ENCODE measurements around the gene MCCC1.
"Not testable (repeated sequence)": the region's sequence is repeated elsewhere in the genome, so short reads cannot be mapped to it uniquely, and the experiment has no call there.

Gene MCCC1

DNA sequence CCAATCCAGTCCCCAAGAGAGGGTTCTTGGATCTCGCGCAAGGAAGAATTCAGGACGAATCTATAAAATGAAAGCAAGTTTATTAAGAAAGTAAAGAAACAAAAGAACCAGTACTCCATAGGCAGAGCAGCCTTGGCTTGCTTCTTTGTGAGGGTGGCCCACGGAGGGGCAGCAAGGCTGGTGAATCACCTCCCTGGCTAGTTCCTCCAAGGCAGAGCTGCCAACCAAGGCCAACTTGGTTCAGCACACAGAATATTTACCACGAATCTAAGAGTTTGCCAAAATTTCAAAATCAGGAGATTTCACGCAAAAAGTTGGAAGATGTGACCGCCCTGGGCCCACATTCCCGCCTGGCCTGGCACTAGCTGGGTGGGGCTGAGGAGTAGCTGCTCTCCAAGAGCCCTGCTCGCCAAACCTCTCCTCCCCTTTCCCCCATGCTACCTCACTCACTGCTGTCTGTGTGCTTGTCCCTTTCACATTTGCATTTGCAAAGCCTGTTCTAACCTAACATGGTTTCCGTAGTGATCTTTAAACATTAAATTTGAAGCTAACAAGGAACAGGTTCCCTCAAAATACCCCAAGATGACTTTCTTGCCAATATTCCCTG is 92.8 kb downstream of the MCCC1 start:
- Histone ChIP-seq H3K9me3 (ENCODE audit: control insufficient read depth, insufficient read depth, low read length) (no peaks in the 10 kb centered on the region), H3K4me3 (ENCODE audit: low read depth, low read length) (no peak overlapping the region), H3K4me1 (ENCODE audit: control insufficient read depth, insufficient read depth, low read length) (peaks cover 9% of the 10 kb centered on the region), H3K36me3 (ENCODE audit: control insufficient read depth, insufficient read depth, low read length) (no peaks in the 10 kb centered on the region), H3K9ac (ENCODE audit: low read depth, low read length) (no peak overlapping the region), H3K27me3 (ENCODE audit: control insufficient read depth, insufficient read depth, low read length) (no peaks in the 10 kb centered on the region)

DNA sequence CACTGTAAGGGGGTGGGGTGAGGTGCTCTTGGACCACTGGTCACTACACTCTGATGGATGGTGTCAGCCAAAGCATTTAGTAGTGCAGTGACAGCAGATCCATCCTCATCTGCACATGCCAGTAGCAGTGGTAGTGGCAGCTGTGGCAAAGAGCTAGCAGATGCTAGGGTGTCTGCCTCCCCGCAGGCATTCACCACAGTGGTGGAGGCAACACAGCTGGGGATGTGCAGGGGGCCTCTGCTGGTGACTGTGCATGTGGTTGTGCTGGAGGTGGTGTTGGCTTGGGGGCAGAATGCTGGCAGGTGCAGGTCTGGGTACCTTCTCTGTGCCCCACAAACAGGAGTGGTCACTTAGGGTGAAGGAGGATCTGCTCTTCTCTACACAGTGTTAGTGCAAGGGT is 99.5 kb downstream of the MCCC1 start:
- H3K27me3 ChIP-seq (ENCODE audit: control insufficient read depth, insufficient read depth, low read length), result no peaks in the 10 kb centered on the region

GRCh38 chr3:182993486-182994201 is 105.7 kb downstream of the MCCC1 start:
- H3K36me3 ChIP-seq (ENCODE audit: control insufficient read depth, insufficient read depth, low read length); H3K4me3 ChIP-seq (ENCODE audit: low read depth, low read length); H3K4me1 ChIP-seq (ENCODE audit: control insufficient read depth, insufficient read depth, low read length); H3K9me3 ChIP-seq (ENCODE audit: control insufficient read depth, insufficient read depth, low read length); H3K27me3 ChIP-seq (ENCODE audit: control insufficient read depth, insufficient read depth, low read length); H3K9ac ChIP-seq (ENCODE audit: low read depth, low read length): not testable (repeated sequence)

More for the DNA sequence above, 99.5 kb downstream of the MCCC1 start:
- Histone ChIP-seq H3K36me3 (ENCODE audit: control insufficient read depth, insufficient read depth, low read length) (no peaks in the 10 kb centered on the region), H3K4me3 (ENCODE audit: low read depth, low read length) (no peak overlapping the region), H3K9ac (ENCODE audit: low read depth, low read length) (no peak overlapping the region), H3K4me1 (ENCODE audit: control insufficient read depth, insufficient read depth, low read length) (no peaks in the 10 kb centered on the region), H3K9me3 (ENCODE audit: control insufficient read depth, insufficient read depth, low read length) (no peaks in the 10 kb centered on the region)

DNA sequence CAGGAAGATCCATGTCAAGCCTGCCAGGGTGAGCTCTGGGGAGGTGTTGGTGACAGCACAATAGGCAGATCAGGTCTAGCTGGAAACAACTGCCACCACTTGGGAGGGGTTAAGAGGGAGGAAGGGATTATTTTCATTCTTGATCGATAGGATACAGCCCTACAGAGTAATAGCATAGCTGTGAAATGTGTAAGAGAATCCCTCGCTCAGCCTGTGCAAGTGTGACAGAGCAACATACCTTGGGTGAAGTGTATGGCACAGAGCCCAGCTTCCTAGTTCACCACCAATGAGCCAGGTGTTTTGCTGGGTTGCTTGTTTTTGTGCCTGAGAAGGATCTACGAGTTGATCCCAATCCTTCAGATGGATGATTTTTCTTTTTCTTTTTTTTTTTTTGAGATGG is 109.7 kb downstream of the MCCC1 start:
- Histone ChIP-seq H3K27me3 (ENCODE audit: control insufficient read depth, insufficient read depth, low read length) (no peaks in the 10 kb centered on the region), H3K4me3 (ENCODE audit: low read depth, low read length) (no peak overlapping the region), H3K4me1 (ENCODE audit: control insufficient read depth, insufficient read depth, low read length) (no peaks in the 10 kb centered on the region), H3K36me3 (ENCODE audit: control insufficient read depth, insufficient read depth, low read length) (no peaks in the 10 kb centered on the region), H3K9me3 (ENCODE audit: control insufficient read depth, insufficient read depth, low read length) (no peaks in the 10 kb centered on the region), H3K9ac (ENCODE audit: low read depth, low read length) (no peak overlapping the region)

DNA sequence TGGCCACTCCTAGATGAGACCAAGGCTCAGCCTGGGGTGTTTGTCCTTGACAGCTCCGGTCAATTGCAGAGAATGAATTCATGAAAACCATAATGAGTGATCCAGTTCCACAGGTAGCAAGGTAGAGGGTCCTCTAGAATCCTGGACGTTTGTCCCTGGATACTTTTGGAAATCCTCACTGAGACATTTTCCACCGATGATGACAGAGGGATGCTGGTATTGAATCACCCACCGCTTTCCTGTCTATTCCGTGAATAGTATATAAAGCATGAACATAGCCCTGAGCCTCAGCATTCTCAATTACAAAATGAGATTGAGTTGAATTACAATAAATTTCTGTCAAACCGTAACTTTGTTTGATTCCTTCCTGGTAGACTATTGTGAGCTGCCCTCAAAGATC is 113.3 kb downstream of the MCCC1 start:
- no peaks in the 10 kb centered on the region for H3K4me1 ChIP-seq (ENCODE audit: control insufficient read depth, insufficient read depth, low read length)
- H3K4me3 ChIP-seq (ENCODE audit: low read depth, low read length), result no peak overlapping the region
- H3K36me3 ChIP-seq (ENCODE audit: control insufficient read depth, insufficient read depth, low read length), result no peaks in the 10 kb centered on the region
- no peak overlapping the region for H3K9ac ChIP-seq (ENCODE audit: low read depth, low read length)
- no peaks in the 10 kb centered on the region for H3K9me3 ChIP-seq (ENCODE audit: control insufficient read depth, insufficient read depth, low read length)
- no peaks in the 10 kb centered on the region for H3K27me3 ChIP-seq (ENCODE audit: control insufficient read depth, insufficient read depth, low read length)

DNA sequence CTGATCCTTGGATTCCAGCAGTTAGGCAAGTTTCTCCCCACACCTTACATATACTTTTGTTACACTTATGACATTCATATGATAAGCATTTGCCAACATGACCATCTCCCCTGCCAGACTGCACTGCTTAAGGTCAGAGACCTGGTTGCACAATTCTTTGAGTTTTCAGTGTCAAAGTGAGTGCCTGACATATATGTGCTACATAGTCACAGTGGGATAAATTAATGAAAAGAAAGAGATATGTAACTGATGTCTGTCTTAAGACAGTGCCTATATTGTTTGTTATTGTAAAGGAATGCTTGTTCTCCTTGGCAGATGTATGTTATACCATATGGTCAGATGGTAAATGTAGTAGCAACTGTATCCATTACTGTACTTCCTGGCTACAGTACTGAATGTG is 115.4 kb downstream of the MCCC1 start:
- H3K27me3 ChIP-seq (ENCODE audit: control insufficient read depth, insufficient read depth, low read length), result no peaks in the 10 kb centered on the region
- H3K9ac ChIP-seq (ENCODE audit: low read depth, low read length), result no peak overlapping the region
- H3K4me1 ChIP-seq (ENCODE audit: control insufficient read depth, insufficient read depth, low read length), result peaks cover 1% of the 10 kb centered on the region
- no peak overlapping the region for H3K4me3 ChIP-seq (ENCODE audit: low read depth, low read length)
- no peaks in the 10 kb centered on the region for H3K36me3 ChIP-seq (ENCODE audit: control insufficient read depth, insufficient read depth, low read length)
- no peaks in the 10 kb centered on the region for H3K9me3 ChIP-seq (ENCODE audit: control insufficient read depth, insufficient read depth, low read length)

GRCh38 chr3:182981038-182981380 is 118.3 kb downstream of the MCCC1 start:
- H3K36me3 ChIP-seq (ENCODE audit: control insufficient read depth, insufficient read depth, low read length), result no peaks in the 10 kb centered on the region
- H3K9ac ChIP-seq (ENCODE audit: low read depth, low read length), result no peak overlapping the region
- H3K9me3 ChIP-seq (ENCODE audit: control insufficient read depth, insufficient read depth, low read length), result no peaks in the 10 kb centered on the region
- peak overlapping the region; percentile 59 for H3K4me3 ChIP-seq (ENCODE audit: low read depth, low read length)
- no peaks in the 10 kb centered on the region for H3K27me3 ChIP-seq (ENCODE audit: control insufficient read depth, insufficient read depth, low read length)
- H3K4me1 ChIP-seq (ENCODE audit: control insufficient read depth, insufficient read depth, low read length), result peaks cover 6% of the 10 kb centered on the region

GRCh38 chr3:182980204-182981037 is 118.9 kb downstream of the MCCC1 start, which contains the start of gene DCUN1D1:
Gene DCUN1D1, minus strand, starts transcription at chr3:182980538. Its CDS starts 49 bp downstream, at chr3:182980489.
- Histone ChIP-seq H3K4me3 (ENCODE audit: low read depth, low read length) (peak within 1 kb of the TSS; percentile 85), H3K27me3 (ENCODE audit: control insufficient read depth, insufficient read depth, low read length) (no peaks in the 10 kb centered on the region), H3K9me3 (ENCODE audit: control insufficient read depth, insufficient read depth, low read length) (no peaks in the 10 kb centered on the region), H3K36me3 (ENCODE audit: control insufficient read depth, insufficient read depth, low read length) (no peaks in the 10 kb centered on the region), H3K4me1 (ENCODE audit: control insufficient read depth, insufficient read depth, low read length) (peaks cover 6% of the 10 kb centered on the region), H3K9ac (ENCODE audit: low read depth, low read length) (peak within 1 kb of the TSS; percentile 57)

DNA sequence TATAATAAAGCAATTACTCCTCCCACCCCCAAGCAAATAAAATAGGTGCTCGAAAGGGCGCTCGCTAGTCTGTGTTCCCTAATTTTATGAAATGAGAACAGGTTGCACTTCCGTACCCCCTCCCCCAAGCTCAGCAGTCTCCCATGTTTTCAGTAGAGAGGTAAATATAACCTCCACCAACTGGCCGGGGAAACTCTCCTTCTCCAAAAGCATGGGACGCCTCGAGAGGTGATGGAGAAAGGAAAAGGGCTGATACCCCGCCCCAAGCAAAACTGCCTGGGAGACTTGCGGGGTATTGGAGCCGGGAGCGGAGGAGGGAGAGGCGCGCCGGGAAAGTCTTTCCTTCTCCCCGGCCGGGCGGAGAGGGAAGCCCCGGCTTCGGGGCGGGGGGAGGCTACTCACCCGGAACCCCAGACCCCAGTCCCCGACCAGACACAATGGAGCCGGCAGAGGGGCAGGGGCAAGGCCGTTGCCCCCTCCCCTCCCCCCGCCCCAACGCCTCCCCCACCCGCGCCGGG is 119.6 kb downstream of the MCCC1 start:
- Histone ChIP-seq H3K4me1 (ENCODE audit: control insufficient read depth, insufficient read depth, low read length) (peaks cover 6% of the 10 kb centered on the region), H3K27me3 (ENCODE audit: control insufficient read depth, insufficient read depth, low read length) (no peaks in the 10 kb centered on the region)

GRCh38 chr3:182979103-182979673 is 120.1 kb downstream of the MCCC1 start:
- peak overlapping the region; percentile 85 for H3K4me3 ChIP-seq (ENCODE audit: low read depth, low read length)
- no peaks in the 10 kb centered on the region for H3K27me3 ChIP-seq (ENCODE audit: control insufficient read depth, insufficient read depth, low read length)
- no peaks in the 10 kb centered on the region for H3K9me3 ChIP-seq (ENCODE audit: control insufficient read depth, insufficient read depth, low read length)
- H3K9ac ChIP-seq (ENCODE audit: low read depth, low read length), result peak overlapping the region; percentile 57
- H3K4me1 ChIP-seq (ENCODE audit: control insufficient read depth, insufficient read depth, low read length), result peaks cover 6% of the 10 kb centered on the region
- H3K36me3 ChIP-seq (ENCODE audit: control insufficient read depth, insufficient read depth, low read length), result no peaks in the 10 kb centered on the region

More for the DNA sequence above, 119.6 kb downstream of the MCCC1 start:
- H3K4me3 ChIP-seq (ENCODE audit: low read depth, low read length), result peak overlapping the region; percentile 85
- no peaks in the 10 kb centered on the region for H3K36me3 ChIP-seq (ENCODE audit: control insufficient read depth, insufficient read depth, low read length)
- no peaks in the 10 kb centered on the region for H3K9me3 ChIP-seq (ENCODE audit: control insufficient read depth, insufficient read depth, low read length)
- peak overlapping the region; percentile 57 for H3K9ac ChIP-seq (ENCODE audit: low read depth, low read length)

- H3K9me3 ChIP-seq (ENCODE audit: control insufficient read depth, insufficient read depth, low read length), result no peaks in the 10 kb centered on the region
- H3K27me3 ChIP-seq (ENCODE audit: control insufficient read depth, insufficient read depth, low read length), result no peaks in the 10 kb centered on the region
- H3K4me1 ChIP-seq (ENCODE audit: control insufficient read depth, insufficient read depth, low read length), result peaks cover 6% of the 10 kb centered on the region
- peak overlapping the region; percentile 85 for H3K4me3 ChIP-seq (ENCODE audit: low read depth, low read length)
- H3K9ac ChIP-seq (ENCODE audit: low read depth, low read length), result no peak overlapping the region
- H3K36me3 ChIP-seq (ENCODE audit: control insufficient read depth, insufficient read depth, low read length), result no peaks in the 10 kb centered on the region
Observed at GRCh38 chr3:182978387-182978786, 120.9 kb downstream of the MCCC1 start.

All from iPS-15b (cell line).